GM21360 (cell line): ENCODE data around the gene SYT8.

Source experiments
- ATAC-seq: cut with Tn5 transposase; IDR thresholded peaks from one replicate; pipeline ENCODE4 v1.9.1; 2021; ENCODE audit warnings: mild to moderate bottlenecking, moderate library complexity; ENCODE audit not compliant: unreplicated experiment

The SYT8 gene

DNA sequence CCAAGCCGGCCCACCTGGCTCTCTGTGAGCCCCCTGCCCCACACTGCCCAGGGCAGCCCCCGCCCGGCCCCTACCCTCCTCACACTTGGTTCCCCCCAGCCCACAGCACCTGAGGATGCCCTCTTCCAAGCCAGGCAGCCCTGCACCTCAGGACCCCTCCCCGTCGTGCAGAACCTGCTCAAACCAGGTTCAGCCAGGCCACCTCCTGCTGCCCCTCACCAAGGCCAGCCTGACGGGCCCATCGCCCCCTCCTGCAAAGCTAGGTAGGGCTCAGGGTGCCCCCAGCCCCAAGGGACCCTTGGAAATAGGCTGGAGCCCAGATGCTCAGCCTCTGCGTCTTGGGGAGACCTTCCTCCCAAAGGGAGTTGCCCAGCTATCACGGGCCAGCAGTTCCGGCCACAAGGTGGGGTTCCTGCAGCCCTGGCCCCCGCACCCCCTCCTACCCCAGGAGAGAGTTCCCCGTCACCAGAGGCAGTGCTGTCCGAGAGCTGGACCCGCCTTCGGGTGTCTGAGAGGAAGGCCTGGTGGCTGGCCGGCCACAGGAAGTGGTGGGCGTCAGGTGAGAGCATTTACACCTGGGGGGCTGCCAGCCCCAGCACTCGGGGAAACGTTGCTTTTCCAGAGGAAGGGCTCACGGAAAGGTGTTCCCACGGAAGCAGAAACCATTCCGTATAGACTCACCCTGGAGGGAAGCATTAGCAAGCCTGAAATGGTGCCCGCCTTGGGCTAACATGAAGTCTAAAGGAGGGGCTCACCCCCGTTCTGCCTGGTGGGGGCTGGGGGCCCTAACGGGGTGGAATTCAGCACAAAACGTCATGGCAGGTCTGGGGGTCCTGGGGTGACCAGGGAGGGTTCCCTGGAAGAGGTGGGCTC, 3.2 kb upstream of the SYT8 start:
- no peak for ATAC-seq

DNA sequence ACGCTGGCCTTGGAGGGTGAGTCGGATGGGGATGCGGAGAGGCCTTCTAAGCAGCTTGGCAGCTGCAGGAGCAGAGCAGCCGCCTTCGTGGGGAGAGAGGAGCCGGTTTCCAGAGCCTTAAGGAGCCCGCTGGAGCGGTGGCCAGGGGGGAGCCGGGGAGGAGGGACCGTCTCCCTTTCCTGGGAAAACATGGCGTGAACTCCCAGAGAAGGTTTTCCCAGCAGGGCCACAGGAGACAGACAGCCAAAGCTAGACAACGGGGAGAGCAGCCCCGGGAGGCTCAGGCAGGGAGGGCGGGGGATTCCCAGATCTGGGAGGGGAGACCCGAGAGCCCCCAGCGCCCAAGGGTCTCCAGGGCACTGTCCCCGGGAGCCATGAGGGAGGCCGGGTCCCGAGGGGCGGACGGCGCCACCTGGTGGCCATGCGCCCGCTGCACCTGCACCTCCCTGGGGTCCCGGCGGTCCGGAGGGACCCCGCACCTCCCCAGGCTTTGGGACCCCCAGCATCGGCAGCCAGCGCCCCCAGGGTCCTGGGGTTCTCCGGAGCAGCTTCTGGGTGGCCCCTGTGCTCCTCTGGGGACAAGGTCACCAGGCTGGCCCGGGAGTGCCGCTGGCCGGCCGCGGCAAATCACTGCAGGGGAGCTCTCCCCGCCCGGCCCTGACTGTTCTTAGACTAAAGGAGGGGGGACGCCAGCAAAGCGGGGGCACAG, 2.4 kb upstream of the SYT8 start:
- no peak for ATAC-seq

DNA sequence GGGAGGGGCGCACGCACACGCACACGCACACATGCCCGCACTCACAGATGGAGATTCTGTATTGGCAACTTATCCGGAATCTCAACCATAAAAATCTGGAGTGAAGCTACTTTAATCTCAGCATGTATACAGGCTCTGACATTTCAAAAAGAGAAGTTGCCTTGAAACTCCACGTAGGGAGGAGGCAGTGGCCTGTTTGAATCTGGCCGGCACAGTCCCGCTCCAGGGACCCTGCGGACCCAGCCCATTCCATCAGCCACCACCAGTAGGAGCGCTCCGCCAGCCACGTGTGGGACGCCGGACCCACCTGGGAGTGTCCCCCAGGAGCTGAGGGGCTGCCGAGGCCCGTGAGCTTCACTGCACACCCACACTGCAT, 1.9 kb upstream of the SYT8 start:
- ATAC-seq, result no peak

GRCh38 chr11:1834062-1834610, 654 bp upstream of the SYT8 start:
- ATAC-seq, result no peak

DNA sequence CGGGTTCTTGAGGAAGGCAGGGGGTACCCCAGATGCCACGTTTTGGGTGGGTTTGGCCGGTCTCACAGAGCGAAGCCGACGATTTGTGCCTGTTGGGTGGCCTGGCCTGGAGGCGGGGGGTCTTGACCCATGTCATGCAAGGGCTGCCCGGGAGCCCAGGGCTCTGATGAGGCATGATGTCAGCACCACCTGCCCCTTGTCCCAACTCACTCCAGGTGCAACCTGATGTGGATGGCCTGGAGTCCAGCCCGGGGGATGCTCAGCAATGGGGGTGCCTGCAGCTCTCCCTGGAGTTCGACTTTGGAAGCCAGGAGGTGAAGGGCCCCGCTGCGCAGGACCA, 851 bp downstream of the SYT8 start:
- ATAC-seq, result no peak

DNA sequence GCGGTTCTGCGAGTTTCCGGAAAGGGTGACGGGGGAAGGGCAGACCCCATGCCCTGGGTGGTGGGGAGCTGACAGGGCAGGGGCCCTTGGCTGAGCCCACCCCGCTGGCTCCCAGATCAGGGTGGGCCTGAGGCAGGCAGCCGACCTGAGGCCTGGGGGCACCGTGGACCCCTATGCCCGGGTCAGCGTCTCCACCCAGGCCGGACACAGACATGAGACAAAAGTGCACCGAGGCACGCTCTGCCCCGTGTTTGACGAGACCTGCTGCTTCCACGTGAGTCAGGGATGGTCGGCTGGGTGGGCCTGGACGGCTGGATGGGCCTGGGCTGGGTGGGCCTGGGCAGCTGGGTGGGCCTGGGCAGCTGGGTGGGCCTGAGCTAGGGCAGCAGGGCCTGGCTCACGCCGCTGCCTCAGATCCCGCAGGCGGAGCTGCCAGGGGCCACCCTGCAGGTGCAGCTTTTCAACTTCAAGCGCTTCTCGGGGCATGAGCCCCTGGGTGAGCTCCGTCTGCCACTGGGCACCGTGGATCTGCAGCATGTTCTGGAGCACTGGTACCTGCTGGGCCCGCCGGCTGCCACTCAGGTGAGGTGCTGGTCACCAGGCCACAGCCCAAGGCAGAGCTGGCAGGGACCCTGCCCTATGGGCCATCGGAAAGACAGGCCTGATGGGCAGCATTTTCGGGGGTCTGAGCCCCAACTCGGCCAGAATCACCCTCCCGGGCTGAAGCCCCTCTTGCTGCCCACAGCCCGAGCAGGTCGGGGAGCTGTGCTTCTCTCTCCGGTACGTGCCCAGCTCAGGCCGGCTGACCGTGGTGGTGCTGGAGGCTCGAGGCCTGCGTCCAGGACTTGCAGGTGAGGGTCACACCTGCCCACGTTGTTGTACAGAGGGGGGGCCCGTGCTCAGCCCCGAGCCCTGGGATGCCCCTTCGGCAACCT, 1.5 kb downstream of the SYT8 start:
- no peak for ATAC-seq

GRCh38 chr11:1837171-1838076, 2.6 kb downstream of the SYT8 start:
- no peak for ATAC-seq

- no peak for ATAC-seq
Measured at GRCh38 chr11:1838077-1838425, 3.3 kb downstream of the SYT8 start.

- no peak for ATAC-seq
Measured at GRCh38 chr11:1838426-1839144, 3.8 kb downstream of the SYT8 start, which contains the start of gene TNNI2. Gene TNNI2, plus strand, starts transcription at chr11:1838981. Its CDS starts 716 bp downstream, at chr11:1839697.

GRCh38 chr11:1839204-1839923, 4.6 kb downstream of the SYT8 start:
- no peak for ATAC-seq

- no peak for ATAC-seq
Measured at GRCh38 chr11:1839924-1840779, 5.4 kb downstream of the SYT8 start.

GRCh38 chr11:1840780-1841480, 6.1 kb downstream of the SYT8 start:
- ATAC-seq, result no peak

- ATAC-seq, result no peak
Measured at GRCh38 chr11:1841511-1842148, 6.8 kb downstream of the SYT8 start.

DNA sequence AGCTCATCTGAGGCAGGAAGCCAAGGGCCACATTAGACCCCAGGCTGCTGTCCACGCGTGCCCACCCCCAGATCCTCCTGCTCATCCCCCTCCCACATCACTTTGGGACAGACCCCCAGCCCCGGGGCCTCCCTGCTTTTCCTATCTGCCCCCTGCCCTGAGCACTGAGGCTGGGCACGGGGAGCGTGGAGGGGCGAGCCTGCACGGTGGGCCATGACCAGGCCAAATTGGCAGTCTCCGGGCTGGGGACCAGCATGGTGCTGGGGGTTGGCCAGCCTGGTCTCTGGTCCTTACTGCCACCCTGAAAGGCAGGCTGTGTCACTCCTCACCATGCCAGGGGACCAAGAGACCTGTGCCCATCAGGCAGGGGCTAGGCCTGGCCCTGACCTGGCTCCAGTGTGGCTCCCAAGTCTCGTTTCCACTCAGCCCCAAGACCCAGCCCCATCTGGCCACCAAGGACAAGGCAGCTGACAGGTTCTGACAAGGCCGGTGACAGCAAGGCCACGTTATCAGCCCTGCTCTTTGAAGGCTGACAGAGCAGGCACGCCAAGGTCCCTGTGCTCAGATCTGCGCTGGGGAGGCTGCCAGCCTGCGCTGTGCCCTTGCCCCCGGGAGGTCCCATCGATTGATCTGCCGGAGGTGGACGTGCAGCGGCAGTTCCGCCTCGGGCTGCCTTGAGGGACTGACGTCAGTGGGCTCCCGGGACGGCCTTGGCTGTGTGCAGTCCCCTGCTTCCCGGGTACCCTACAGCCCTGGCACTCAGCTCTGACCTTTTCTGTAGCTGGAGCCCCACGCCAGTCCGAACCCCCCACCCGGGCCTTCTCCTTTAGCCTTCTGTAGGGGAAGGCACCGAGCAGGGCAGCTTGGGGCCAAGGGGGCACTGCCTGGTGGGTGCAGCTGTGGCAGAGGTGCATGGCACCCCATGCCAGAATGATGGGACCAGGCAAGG, 7.6 kb downstream of the SYT8 start:
- no peak for ATAC-seq

DNA sequence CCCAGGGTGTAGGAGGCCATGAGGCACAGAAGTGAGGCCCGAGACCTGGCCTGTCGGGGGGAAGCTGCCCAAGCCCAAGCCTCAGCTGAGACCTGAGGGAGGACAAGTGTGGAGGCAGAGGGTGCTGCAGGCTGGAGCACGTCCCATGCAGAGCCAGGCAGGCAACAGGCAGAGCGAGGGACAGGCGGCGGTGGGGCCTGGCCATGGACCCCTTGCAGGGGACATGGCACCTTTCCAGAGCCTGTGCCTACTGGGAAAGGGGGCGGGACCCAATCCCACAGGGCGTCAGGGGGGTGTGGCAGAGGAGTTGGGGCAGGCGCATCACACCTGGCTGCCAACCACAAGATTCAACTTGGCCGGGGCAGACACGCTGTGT, 8.3 kb downstream of the SYT8 start:
- ATAC-seq, result no peak

DNA sequence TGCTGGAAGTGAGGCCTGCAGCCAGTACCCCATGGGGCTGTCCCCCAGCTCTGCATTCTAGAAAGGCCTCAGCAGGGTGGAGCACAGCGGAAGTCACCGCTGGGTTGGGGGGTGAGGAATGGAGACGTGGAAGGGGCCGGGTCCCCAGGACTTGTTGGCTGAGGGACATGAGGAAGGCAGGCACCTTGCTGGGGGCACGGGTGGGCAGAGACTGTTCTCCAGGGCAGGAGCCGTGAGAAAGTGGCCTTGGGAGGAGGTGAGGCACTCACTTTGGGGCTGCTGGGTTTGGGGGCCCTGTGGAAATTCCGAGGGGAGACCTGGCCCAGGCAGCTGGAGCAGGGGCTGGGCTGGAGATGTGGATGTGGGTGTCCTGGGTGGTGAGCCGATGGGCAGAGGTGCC, 9.0 kb downstream of the SYT8 start:
- no peak for ATAC-seq
